Endothelial cell of umbilical vein (primary cell): ENCODE results near the gene JAZF1. TPM values are rescaled to one million over a fixed set of nuclear protein-coding genes. Genes with fewer than 3 reads are reported as not detected.

ENCODE experiments used
- BruUV-seq: library from RNA; stranded (reverse); fragments of 400-500 nt; replicated peaks from 2 replicates; lab custom pipeline; 2021; lab: Mats Ljungman, UMichigan
- CTCF ChIA-PET: fragments of 300-600, 350-600 bp; sonication (Branson Sonifier 250); formaldehyde crosslinking; loops from one replicate; lab custom pipeline; 2021; ENCODE audit warnings: antibody characterized with exemption, inconsistent platforms; lab: Charles Lee
- POLR2A ChIA-PET: fragments of 300-600, 350-600 bp; sonication (Branson Sonifier 250); formaldehyde crosslinking; loops from one replicate; lab custom pipeline; 2021; ENCODE audit warnings: antibody characterized with exemption, inconsistent platforms; lab: Charles Lee
- DNase-seq: peaks from one replicate; pipeline ENCODE4 v3.0.0-alpha.2; 2011; ENCODE audit warnings: low read depth, low spot score
- FAIRE-seq: peaks from 2 replicates; lab custom pipeline; 2011; peaks lifted over from hg19 to GRCh38; lab: Jason Lieb, UNC
- H2AFZ ChIP-seq: 2 replicates; pipeline ENCODE4 v1.6.0; 2012; ENCODE audit warnings: low read depth, low read length, control low read depth, inconsistent platforms
- H3K27ac ChIP-seq: 2 replicates; pipeline ENCODE4 v1.5.1; 2011; ENCODE audit warnings: low read depth, mild to moderate bottlenecking, control low read depth, low read length, moderate library complexity; ENCODE audit not compliant: insufficient read depth
- H3K27me3 ChIP-seq, 2 experiments: 2 replicates each; pipeline versions ENCODE4 v1.6.0 to v1.6.1; 2011; ENCODE audit warnings: low read length in 2 of 2, mixed read lengths in 1 of 2; ENCODE audit not compliant: control insufficient read depth in 2 of 2, insufficient read depth in 2 of 2
- H3K36me3 ChIP-seq, 2 experiments: 2 replicates in 1 of 2; 3 replicates in 1 of 2; pipeline ENCODE4 v1.5.1; 2011; ENCODE audit warnings: low read length in 2 of 2, mild to moderate bottlenecking in 1 of 2, moderate library complexity in 1 of 2; ENCODE audit not compliant: control insufficient read depth in 2 of 2, insufficient read depth in 2 of 2; ENCODE audit errors: extremely low read depth in 1 of 2
- H3K4me1 ChIP-seq: 3 replicates; pipeline ENCODE4 v1.5.1; 2011; ENCODE audit warnings: mild to moderate bottlenecking, low read length; ENCODE audit not compliant: control insufficient read depth, insufficient read depth; ENCODE audit errors: extremely low read depth
- H3K4me2 ChIP-seq: 2 replicates; pipeline ENCODE4 v1.6.1; 2011; ENCODE audit warnings: low read length, control low read depth, mixed read lengths; ENCODE audit not compliant: insufficient read depth
- H3K4me3 ChIP-seq, 3 experiments: fragments of 200-600 bp in 1 of 3; sonication (generic), shearing (Covaris generic) in 1 of 3; replicated peaks in 1 of 3; 2 replicates each; pipeline ENCODE4 v1.5.1; 2011 to 2016; ENCODE audit warnings: control low read depth in 3 of 3, low read length in 3 of 3, mild to moderate bottlenecking in 2 of 3, inconsistent platforms in 1 of 3, low read depth in 1 of 3, moderate library complexity in 1 of 3; ENCODE audit not compliant: insufficient read depth in 1 of 3
- H3K79me2 ChIP-seq: 2 replicates; pipeline ENCODE4 v1.6.0; 2012; ENCODE audit warnings: low read length, inconsistent platforms; ENCODE audit not compliant: control insufficient read depth, insufficient read depth
- H3K9ac ChIP-seq: replicated peaks from 2 replicates; pipeline ENCODE3; 2011; ENCODE audit warnings: low read length, control low read depth; ENCODE audit not compliant: insufficient read depth; ENCODE audit errors: extremely low read depth
- H3K9me1 ChIP-seq: replicated peaks from 3 replicates; pipeline ENCODE4 v1.6.0; 2011; ENCODE audit warnings: mild to moderate bottlenecking, low read length; ENCODE audit not compliant: control insufficient read depth, insufficient read depth; ENCODE audit errors: extremely low read depth
- H3K9me3 ChIP-seq: replicated peaks from 2 replicates; pipeline ENCODE4 v1.5.1; 2012; ENCODE audit warnings: low read length, inconsistent platforms; ENCODE audit not compliant: control insufficient read depth, insufficient read depth
- H4K20me1 ChIP-seq: replicated peaks from 2 replicates; pipeline ENCODE3; 2011; ENCODE audit warnings: mild to moderate bottlenecking, low read length; ENCODE audit not compliant: control insufficient read depth, insufficient read depth; ENCODE audit errors: extremely low read depth
- EZH2 ChIP-seq: IDR thresholded peaks from 2 replicates; pipeline ENCODE4 v1.6.1; 2012; ENCODE audit warnings: borderline replicate concordance, low read depth, mild to moderate bottlenecking, moderate library complexity, low read length, inconsistent platforms; ENCODE audit not compliant: severe bottlenecking
- FOS ChIP-seq: IDR thresholded peaks from 2 replicates; pipeline ENCODE4 v1.6.1; 2011; ENCODE audit warnings: mild to moderate bottlenecking, low read length, moderate library complexity, borderline replicate concordance; ENCODE audit not compliant: insufficient read depth
- GATA2 ChIP-seq: IDR thresholded peaks from 2 replicates; pipeline ENCODE4 v1.7.0; 2011; ENCODE audit warnings: low read depth, mild to moderate bottlenecking, moderate library complexity, mixed read lengths, low read length; ENCODE audit not compliant: insufficient read length, insufficient read depth
- JUN ChIP-seq: IDR thresholded peaks from 2 replicates; pipeline ENCODE4 v1.6.1; 2011; ENCODE audit warnings: borderline replicate concordance, low read depth; ENCODE audit not compliant: insufficient read length, insufficient read depth
- MYC ChIP-seq: IDR thresholded peaks from one replicate; pipeline ENCODE4 v1.6.1; 2011; ENCODE audit warnings: mild to moderate bottlenecking, low read depth, low read length
- POLR2A ChIP-seq: IDR thresholded peaks from 2 replicates; pipeline ENCODE4 v1.6.1; 2012; ENCODE audit warnings: low read depth, mild to moderate bottlenecking, control low read depth, low read length
- POLR2AphosphoS5 ChIP-seq: IDR thresholded peaks from 2 replicates; pipeline ENCODE4 v1.6.1; 2012; ENCODE audit warnings: low read depth, mild to moderate bottlenecking, control low read depth, low read length, moderate library complexity; ENCODE audit not compliant: insufficient read depth
- dilution Hi-C: fragments of 300-500 bp; cut with MboI; formaldehyde crosslinking; loops from one replicate; pipeline ENCODE4 v1.15.0; 2019; ENCODE audit warnings: low sequenced_read_pairs; ENCODE audit not compliant: extremely low pct_ligation_motif_present
- intact Hi-C: fragments of 100-400 bp; cut with micrococcal nuclease; formaldehyde crosslinking; loops from one replicate; pipeline ENCODE4 v1.10.0; 2022
- polyA plus RNA-seq, 4 experiments: library from polyadenylated mRNA; depleted of rRNA in 3 of 4; stranded (reverse) in 3 of 4; unstranded in 1 of 4; fragments of >200 nt; gene quantifications; 2 replicates each; pipeline versions ENCODE4 v1.2.1 to v1.2.3, GENCODE V29; 2011 to 2012; ENCODE audit warnings: missing spikeins in 1 of 4
- total RNA-seq: library from RNA; stranded (reverse); gene quantifications from 2 replicates; pipeline ENCODE4 v1.2.3, GENCODE V29; 2021
- TF ChIP-seq, protein P1 (sequence below): IDR thresholded peaks from 2 replicates; pipeline ENCODE4 v1.6.1; 2011; ENCODE audit not compliant: insufficient read depth, insufficient read length
- TF ChIP-seq, protein P2 (sequence below), 2 donors: IDR thresholded peaks; 1 replicate in 1 of 2; 2 replicates in 1 of 2; pipeline ENCODE4 v1.5.1; 2011; ENCODE audit warnings: low read length in 2 of 2, mild to moderate bottlenecking in 2 of 2, moderate library complexity in 2 of 2, control low read depth in 1 of 2, inconsistent platforms in 1 of 2, low read depth in 1 of 2; ENCODE audit not compliant: insufficient read depth in 1 of 2; ENCODE audit errors: extremely low read depth in 1 of 2

Gene JAZF1
- total and polyA plus RNA-seq, 2 donors (not counting 3 experiments of a cell fraction or from before 2014, with no cell fraction given): 2.5 to 16.9 TPM

DNA sequence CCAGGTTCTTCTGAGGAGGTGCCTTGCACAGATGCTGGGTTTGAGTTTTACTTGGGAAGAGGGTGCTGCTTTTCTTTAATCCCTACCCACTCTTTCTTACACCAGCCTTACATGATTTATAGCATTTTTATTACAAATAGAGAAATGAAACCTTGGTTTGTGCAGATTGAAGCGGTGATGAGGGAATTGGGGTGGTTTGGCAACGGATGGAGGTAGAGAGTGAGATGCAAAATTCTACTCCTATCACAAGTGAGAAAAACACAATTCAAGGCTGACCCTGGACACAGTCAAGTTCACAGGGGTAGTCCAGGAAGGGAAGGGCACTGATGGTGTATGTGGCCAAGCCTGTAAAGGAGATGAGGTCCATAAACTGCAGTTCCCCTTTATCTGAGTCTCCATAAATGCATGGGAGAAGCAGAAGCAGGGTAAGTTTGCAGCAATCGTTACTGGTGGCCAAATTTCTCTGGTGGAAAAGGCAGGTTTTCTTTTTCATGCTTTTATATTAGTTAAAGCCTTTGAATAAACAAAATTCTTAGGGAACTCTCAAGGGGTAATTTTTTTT lies 214.3 kb downstream of the JAZF1 start:
- TF ChIP-seq, protein P1, sequence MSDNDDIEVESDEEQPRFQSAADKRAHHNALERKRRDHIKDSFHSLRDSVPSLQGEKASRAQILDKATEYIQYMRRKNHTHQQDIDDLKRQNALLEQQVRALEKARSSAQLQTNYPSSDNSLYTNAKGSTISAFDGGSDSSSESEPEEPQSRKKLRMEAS: no peak
- TF ChIP-seq GATA2 (no peak), EZH2 (no peak), POLR2A (no peak), JUN (no peak), FOS (no peak), MYC (no peak), POLR2AphosphoS5 (no peak)
- TF ChIP-seq, protein P2, sequence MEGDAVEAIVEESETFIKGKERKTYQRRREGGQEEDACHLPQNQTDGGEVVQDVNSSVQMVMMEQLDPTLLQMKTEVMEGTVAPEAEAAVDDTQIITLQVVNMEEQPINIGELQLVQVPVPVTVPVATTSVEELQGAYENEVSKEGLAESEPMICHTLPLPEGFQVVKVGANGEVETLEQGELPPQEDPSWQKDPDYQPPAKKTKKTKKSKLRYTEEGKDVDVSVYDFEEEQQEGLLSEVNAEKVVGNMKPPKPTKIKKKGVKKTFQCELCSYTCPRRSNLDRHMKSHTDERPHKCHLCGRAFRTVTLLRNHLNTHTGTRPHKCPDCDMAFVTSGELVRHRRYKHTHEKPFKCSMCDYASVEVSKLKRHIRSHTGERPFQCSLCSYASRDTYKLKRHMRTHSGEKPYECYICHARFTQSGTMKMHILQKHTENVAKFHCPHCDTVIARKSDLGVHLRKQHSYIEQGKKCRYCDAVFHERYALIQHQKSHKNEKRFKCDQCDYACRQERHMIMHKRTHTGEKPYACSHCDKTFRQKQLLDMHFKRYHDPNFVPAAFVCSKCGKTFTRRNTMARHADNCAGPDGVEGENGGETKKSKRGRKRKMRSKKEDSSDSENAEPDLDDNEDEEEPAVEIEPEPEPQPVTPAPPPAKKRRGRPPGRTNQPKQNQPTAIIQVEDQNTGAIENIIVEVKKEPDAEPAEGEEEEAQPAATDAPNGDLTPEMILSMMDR (IDR thresholded peaks at IDR 0.05; ENCODE audit: extremely low read depth in 1 of 2, insufficient read depth in 1 of 2, low read depth in 1 of 2, low read length in 2 of 2): no peak
- Histone ChIP-seq H3K9me1 (no peaks in the 10 kb centered on the region), H3K4me2 (no peak overlapping the region), H3K27me3 (no peaks in the 10 kb centered on the region), H3K9me3 (no peaks in the 10 kb centered on the region), H3K27ac (no peak overlapping the region), H3K4me1 (no peaks in the 10 kb centered on the region), H3K79me2 (no peaks in the 10 kb centered on the region), H3K36me3 (no peaks in the 10 kb centered on the region), H3K9ac (no peak overlapping the region), H3K4me3 (no peak overlapping the region), H2AFZ (no peak overlapping the region), H4K20me1 (no peaks in the 10 kb centered on the region)
- ChIA-PET POLR2A (no interaction called here), CTCF (interaction anchor here (1.3 kb wide), 1 partner anchor 770 kb away, joined by 3 read pairs; no protein-coding TSS in a partner anchor)
- DNase-seq (no peak), FAIRE-seq (no peak)
- no TSS peak for BruUV-seq
- dilution Hi-C loops (no loop called here), intact Hi-C loops (no loop called here)
